GM21367 (cell line): ENCODE results near the gene C2orf66.

Experiments used
- ATAC-seq: cut with Tn5 transposase; IDR thresholded peaks from one replicate; pipeline ENCODE4 v1.9.1; 2021; ENCODE audit not compliant: unreplicated experiment

Gene C2orf66

GRCh38 chr2:196767101-196767500 lies 42.1 kb downstream of the C2orf66 start:
- ATAC-seq = no peak

- ATAC-seq = no peak
Observed at GRCh38 chr2:196759378-196759706, 49.8 kb downstream of the C2orf66 start.

GRCh38 chr2:196758474-196759377 lies 50.4 kb downstream of the C2orf66 start:
- no peak for ATAC-seq
